ENCODE results near the gene NRP1.

- no peak for TF ChIP-seq CTCF (IDR thresholded peaks at IDR 0.05)
- TF ChIP-seq POLR2A (IDR thresholded peaks at IDR 0.05), result no peak
Measured at GRCh38 chr10:33208166-33208565, 126.3 kb downstream of the NRP1 start.

All from lower leg skin (tissue), 3 donors.